OCI-LY3 (cell line): ENCODE measurements around the gene SPDYE16.
"Not testable (repeated sequence)": the region's sequence is repeated elsewhere in the genome, so short reads cannot be mapped to it uniquely, and the experiment has no call there.

Experiments
- H2AFZ ChIP-seq: fragments of 200-600, 300-600 bp; shearing (Covaris generic); 2 replicates; pipeline ENCODE4 v1.6.0; 2014; ENCODE audit warnings: antibody characterized with exemption, low read depth, low read length
- H3K27ac ChIP-seq: fragments of 200-600, 300-600 bp; sonication (generic); 2 replicates; pipeline ENCODE4 v1.5.1; 2014; ENCODE audit warnings: mild to moderate bottlenecking, low read length, moderate library complexity, mixed read lengths
- H3K27me3 ChIP-seq: fragments of 200-600, 300-600 bp; sonication (generic); 2 replicates; pipeline ENCODE4 v1.6.1; 2014; ENCODE audit warnings: low read depth, low read length, mixed read lengths
- H3K36me3 ChIP-seq: fragments of 200-600, 300-600 bp; sonication (generic); replicated peaks from 2 replicates; pipeline ENCODE3; 2014; ENCODE audit warnings: low read depth, low read length, mixed read lengths
- H3K4me1 ChIP-seq: fragments of 300-600, 200-600 bp; sonication (generic); 2 replicates; pipeline ENCODE4 v1.6.1; 2014; ENCODE audit warnings: low read length, mixed read lengths
- H3K4me2 ChIP-seq: fragments of 200-600, 300-600 bp; sonication (generic); 2 replicates; pipeline ENCODE4 v1.6.1; 2014; ENCODE audit warnings: low read length, mixed read lengths
- H3K4me3 ChIP-seq: fragments of 300-600, 200-600 bp; sonication (generic); 2 replicates; pipeline ENCODE4 v1.5.1; 2014; ENCODE audit warnings: antibody characterized with exemption, mild to moderate bottlenecking, low read length, moderate library complexity
- H3K79me2 ChIP-seq: fragments of 300-600, 200-600 bp; shearing (Covaris generic); 2 replicates; pipeline ENCODE4 v1.6.1; 2014; ENCODE audit warnings: mild to moderate bottlenecking, low read length, mixed read lengths
- H3K9ac ChIP-seq: fragments of 300-600, 200-600 bp; shearing (Covaris generic); 2 replicates; pipeline ENCODE4 v1.6.0; 2014; ENCODE audit warnings: mild to moderate bottlenecking, low read length, moderate library complexity
- H3K9me3 ChIP-seq: fragments of 200-600, 300-600 bp; shearing (Covaris generic); 2 replicates; pipeline ENCODE4 v1.6.1; 2014; ENCODE audit warnings: low read length, mixed read lengths; ENCODE audit not compliant: insufficient read depth
- H4K20me1 ChIP-seq: fragments of 200-600, 300-600 bp; sonication (generic); 2 replicates; pipeline ENCODE4 v1.6.1; 2016; ENCODE audit warnings: low read length, mixed read lengths; ENCODE audit not compliant: insufficient read depth

The SPDYE16 gene

GRCh38 chr7:76486618-76487017, 56.5 kb downstream of the SPDYE16 start:
- not testable (repeated sequence) for H3K4me3 ChIP-seq, H3K27ac ChIP-seq, H4K20me1 ChIP-seq, H3K36me3 ChIP-seq, H3K4me2 ChIP-seq, H3K9me3 ChIP-seq, H3K27me3 ChIP-seq, H3K4me1 ChIP-seq, H3K9ac ChIP-seq, H2AFZ ChIP-seq, H3K79me2 ChIP-seq

- not testable (repeated sequence) for H3K36me3 ChIP-seq, H4K20me1 ChIP-seq, H3K27ac ChIP-seq, H3K4me3 ChIP-seq, H2AFZ ChIP-seq, H3K27me3 ChIP-seq, H3K9ac ChIP-seq, H3K79me2 ChIP-seq, H3K4me1 ChIP-seq, H3K4me2 ChIP-seq, H3K9me3 ChIP-seq
Measured at GRCh38 chr7:76485822-76486610, 57.1 kb downstream of the SPDYE16 start.

GRCh38 chr7:76484456-76484855, 58.6 kb downstream of the SPDYE16 start:
- not testable (repeated sequence) for H2AFZ ChIP-seq, H3K9ac ChIP-seq, H3K4me2 ChIP-seq, H4K20me1 ChIP-seq, H3K4me1 ChIP-seq, H3K4me3 ChIP-seq, H3K27me3 ChIP-seq, H3K9me3 ChIP-seq, H3K79me2 ChIP-seq, H3K27ac ChIP-seq, H3K36me3 ChIP-seq

GRCh38 chr7:76483081-76483480, 60.0 kb downstream of the SPDYE16 start:
- H3K4me2 ChIP-seq, H3K27me3 ChIP-seq, H3K36me3 ChIP-seq, H3K9ac ChIP-seq, H2AFZ ChIP-seq, H3K9me3 ChIP-seq, H4K20me1 ChIP-seq, H3K4me3 ChIP-seq, H3K27ac ChIP-seq, H3K79me2 ChIP-seq, H3K4me1 ChIP-seq: not testable (repeated sequence)

- H3K4me3 ChIP-seq, H3K4me1 ChIP-seq, H3K36me3 ChIP-seq, H3K27ac ChIP-seq, H3K27me3 ChIP-seq, H3K9me3 ChIP-seq, H3K79me2 ChIP-seq, H3K4me2 ChIP-seq, H3K9ac ChIP-seq, H4K20me1 ChIP-seq, H2AFZ ChIP-seq: not testable (repeated sequence)
Measured at GRCh38 chr7:76482660-76483059, 60.4 kb downstream of the SPDYE16 start.
